HG02610 (cell line): Measurements from ENCODE around the gene PLEKHN1.
"Not testable (repeated sequence)": the region's sequence is repeated elsewhere in the genome, so short reads cannot be mapped to it uniquely, and the experiment has no call there.

Experiments
- ATAC-seq: cut with Tn5 transposase; IDR thresholded peaks from one replicate; pipeline ENCODE4 v1.9.1; 2021; ENCODE audit warnings: mild to moderate bottlenecking, moderate library complexity; ENCODE audit not compliant: unreplicated experiment

The PLEKHN1 gene

DNA sequence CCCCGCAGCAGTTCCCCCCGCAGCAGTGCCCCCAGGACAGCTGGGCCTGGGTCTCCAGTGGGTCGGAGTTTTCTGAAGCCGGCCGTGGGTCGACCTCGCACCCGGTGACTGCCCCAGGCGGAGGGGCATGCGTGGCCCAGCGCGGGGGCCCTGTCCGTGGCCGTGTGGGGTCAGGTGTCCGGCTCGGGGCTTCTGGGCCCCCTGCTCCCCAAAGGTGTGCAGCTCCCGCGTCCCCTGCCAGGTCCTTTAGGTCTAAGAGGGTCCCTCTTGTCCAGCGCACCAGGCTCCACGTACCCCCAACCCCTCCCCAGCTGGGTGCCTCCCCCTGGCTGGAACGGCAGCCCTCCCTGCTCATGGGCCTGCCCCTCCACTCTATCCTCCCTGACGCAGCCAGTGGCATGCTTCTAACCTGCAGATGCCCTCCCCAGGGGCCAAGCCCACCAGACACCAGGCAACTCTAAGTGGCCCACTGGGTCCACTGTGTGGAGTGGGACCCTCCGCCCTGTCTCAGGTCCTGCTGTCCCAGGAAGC, 39.6 kb downstream of the PLEKHN1 start:
- ATAC-seq, result no peak

- no peak for ATAC-seq
Observed at GRCh38 chr1:1006305-1007159, 40.2 kb downstream of the PLEKHN1 start.

DNA sequence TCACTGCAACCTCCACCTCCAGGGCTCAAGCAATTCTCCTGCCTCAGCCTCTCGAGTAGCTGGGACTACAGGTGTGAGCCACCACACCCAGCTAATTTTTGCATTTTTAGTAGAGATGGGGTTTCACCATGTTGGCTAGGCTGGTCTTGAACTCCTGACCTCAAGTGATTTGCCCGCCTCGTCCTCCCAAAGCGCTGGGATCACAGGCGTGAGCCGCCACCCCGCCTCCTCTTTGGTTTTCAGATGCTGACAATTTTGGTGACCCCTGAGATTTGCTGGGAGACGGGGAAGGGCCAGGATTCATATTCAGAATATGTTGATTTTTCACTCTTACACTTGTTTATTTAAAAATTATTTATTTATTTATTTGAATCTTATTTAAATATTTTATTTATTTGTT, 43.8 kb downstream of the PLEKHN1 start:
- ATAC-seq, result not testable (repeated sequence)

- ATAC-seq, result no peak
Observed at GRCh38 chr1:1011396-1011949, 45.2 kb downstream of the PLEKHN1 start.

GRCh38 chr1:1012736-1013104, 46.4 kb downstream of the PLEKHN1 start:
- ATAC-seq, result not testable (repeated sequence)

GRCh38 chr1:1013105-1013921, 47.0 kb downstream of the PLEKHN1 start, which contains the start of gene ISG15:
Gene ISG15 (plus strand): TSS chr1:1013497. CDS start chr1:1013574, 77 bp downstream.
- ATAC-seq, result peak; percentile 67

DNA sequence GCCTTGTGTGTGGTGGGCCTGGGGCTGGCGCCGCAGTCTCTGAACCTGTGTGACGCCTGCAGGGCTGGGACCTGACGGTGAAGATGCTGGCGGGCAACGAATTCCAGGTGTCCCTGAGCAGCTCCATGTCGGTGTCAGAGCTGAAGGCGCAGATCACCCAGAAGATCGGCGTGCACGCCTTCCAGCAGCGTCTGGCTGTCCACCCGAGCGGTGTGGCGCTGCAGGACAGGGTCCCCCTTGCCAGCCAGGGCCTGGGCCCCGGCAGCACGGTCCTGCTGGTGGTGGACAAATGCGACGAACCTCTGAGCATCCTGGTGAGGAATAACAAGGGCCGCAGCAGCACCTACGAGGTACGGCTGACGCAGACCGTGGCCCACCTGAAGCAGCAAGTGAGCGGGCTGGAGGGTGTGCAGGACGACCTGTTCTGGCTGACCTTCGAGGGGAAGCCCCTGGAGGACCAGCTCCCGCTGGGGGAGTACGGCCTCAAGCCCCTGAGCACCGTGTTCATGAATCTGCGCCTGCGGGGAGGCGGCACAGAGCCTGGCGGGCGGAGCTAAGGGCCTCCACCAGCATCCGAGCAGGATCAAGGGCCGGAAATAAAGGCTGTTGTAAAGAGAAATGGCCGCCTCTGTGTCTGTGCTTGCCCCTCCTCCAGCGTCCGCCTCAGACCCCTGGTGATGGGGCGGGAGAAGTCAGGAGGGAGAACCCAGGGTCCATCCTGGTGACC, 47.8 kb downstream of the PLEKHN1 start:
- no peak for ATAC-seq

DNA sequence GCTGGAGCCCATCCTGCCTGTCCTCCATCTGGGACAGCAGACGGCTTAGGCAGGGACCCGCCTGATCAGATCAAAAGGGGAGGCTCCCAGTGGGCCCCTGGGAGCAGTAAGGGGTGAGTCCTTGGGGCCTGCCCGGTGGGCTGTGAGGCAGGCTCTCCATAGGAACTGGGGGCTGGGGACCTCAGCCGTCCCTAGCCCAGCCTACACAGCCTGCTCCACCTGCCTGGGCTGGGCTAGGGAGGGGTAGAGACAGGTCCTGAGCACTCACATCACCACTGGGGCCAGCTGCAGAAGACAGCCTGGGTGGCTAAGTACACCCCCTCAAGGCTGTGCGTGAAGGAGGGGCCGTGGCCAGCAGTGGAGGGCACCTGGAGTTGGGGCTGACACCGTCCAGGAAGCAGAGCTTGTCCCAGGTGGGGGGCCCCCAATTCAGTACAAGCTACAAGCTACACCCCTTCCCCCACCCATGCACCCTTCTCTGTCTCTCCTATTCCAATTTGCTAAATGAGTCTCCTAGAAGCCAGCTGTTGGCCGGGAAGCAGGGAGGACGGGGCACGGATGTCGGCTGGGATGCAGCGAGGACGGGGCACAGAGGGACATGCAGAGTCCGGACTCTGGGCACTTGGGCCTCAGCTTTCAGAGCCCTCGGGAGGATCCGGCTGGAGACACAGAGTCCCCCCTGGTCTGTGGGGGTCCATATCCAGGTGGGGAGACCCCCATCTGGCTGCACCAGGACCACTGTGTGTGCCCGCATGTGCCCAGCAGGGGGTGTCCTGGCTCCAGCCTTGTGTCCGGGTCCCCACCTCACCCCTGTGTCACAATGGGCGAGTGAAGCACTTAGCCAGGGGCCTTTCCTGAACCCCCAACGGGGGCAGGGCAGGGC, 48.8 kb downstream of the PLEKHN1 start:
- ATAC-seq, result no peak

DNA sequence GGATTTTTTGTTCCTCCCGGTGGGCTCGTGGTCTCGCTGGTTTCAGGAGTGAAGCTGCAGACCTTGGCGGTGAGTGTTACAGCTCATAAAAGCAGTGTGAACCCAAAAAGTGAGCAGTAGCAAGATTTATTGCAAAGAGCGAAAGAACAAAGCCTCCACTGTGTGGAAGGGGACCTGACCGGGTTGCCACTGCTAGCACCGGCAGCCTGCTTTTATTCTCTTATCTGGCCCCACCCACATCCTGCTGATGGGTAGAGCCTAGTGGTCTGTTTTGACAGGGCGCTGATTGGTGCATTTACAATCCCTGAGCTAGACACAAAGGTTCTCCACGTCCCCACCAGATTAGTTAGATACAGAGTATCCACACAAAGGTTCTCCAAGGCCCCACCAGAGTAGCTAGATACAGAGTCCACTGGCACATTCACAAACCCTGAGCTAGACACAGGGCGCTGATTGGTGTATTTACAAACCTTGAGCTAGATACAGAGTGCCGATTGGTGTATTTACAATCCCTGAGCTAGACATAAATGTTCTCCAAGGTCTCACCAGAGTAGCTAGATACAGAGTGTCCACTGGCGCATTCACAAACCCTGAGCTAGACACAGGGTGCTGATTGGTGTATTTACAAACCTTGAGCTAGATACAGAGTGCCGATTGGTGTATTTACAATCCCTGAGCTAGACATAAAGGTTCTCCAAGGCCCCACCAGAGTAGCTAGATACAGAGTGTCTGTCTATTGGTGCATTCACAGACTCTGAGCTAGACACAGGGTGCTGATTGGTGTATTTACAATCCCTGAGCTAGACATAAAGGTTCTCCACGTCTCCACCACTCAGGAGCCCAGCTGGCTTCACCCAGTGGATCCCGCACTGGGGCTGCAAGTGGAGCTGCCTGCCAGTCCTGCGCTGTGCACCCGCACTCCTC, 51.4 kb downstream of the PLEKHN1 start:
- ATAC-seq, result not testable (repeated sequence)

- ATAC-seq, result not testable (repeated sequence)
Observed at GRCh38 chr1:1018321-1018685, 52.0 kb downstream of the PLEKHN1 start.

DNA sequence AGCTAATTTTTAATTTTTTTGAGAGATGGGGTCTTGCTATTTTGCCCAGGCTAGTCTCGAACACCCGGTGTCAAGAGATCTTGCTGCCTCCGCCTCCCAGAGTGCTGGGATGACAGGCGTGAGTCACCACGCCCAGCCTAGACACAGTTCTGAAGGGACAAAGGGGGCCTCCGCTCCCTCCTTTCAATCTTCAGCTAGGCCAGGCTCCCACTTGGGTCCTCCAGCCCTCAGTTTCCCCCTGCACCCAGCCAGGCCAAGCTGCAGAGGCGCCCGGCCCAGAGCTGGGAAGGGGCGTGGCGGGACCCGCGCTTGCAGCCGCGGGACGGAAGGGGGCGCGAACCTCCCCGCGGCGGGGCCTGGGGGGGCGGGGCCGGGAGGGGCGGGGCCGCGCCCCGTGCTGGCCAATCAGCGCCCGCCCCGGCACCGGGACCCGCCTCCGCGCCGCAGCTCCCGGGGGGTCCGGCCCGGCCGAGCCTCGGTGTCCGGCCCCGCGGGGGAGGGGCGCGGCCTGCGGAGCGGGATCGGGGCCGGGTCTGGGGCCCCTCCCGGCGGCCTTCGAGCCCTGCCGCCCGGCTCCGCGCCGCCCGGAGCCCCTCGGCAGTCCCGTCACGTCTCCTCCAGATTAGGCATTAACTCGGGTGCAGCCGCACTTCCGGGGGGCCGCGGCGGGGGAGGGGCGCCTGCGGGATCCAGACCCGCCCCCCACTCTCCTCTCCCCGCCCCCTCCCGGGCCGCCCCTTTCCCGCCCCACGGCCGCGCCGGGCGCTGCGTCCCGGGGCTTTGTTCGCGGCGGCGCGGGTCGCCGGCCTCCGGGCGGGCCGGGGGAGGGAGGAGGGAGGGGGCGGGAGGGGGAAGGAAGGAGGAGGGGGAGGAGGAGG, 53.1 kb downstream of the PLEKHN1 start:
- peak; percentile 60 for ATAC-seq

GRCh38 chr1:1020000-1020404, 53.7 kb downstream of the PLEKHN1 start, which contains the start of gene AGRN:
Gene AGRN (plus strand): TSS chr1:1020120. CDS start chr1:1020173, 53 bp downstream.
- peak; percentile 16 for ATAC-seq

DNA sequence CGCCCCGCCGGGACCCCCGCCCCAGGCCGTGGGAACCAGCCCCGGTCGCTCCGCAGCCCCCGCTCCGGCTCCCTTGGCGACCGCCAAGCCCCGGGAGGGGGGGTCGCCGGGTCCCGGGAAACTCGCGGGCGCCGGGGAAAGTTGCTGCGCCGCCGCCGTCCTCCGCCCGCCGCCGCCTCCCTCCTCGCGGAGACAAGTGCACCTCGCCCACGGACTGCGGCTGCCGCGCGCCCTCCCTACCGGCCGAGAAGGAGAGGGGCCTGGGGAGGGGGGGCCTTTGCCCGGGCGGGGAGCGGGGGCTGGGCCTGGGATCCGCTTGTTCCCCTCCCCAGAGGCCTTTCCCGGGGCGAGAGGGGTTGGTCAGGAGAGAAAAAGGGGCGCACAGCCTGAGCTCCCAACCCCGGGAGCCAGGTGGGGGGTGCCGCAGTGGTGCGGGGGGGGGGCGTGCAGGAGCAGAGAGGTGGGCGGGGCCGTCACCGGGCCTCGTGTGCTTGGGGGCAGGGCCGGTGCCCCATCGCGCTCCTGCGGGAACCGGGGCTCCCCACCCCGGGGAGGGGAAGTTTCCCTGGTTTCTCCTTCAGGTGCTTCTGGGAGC, 54.2 kb downstream of the PLEKHN1 start:
- ATAC-seq, result no peak

DNA sequence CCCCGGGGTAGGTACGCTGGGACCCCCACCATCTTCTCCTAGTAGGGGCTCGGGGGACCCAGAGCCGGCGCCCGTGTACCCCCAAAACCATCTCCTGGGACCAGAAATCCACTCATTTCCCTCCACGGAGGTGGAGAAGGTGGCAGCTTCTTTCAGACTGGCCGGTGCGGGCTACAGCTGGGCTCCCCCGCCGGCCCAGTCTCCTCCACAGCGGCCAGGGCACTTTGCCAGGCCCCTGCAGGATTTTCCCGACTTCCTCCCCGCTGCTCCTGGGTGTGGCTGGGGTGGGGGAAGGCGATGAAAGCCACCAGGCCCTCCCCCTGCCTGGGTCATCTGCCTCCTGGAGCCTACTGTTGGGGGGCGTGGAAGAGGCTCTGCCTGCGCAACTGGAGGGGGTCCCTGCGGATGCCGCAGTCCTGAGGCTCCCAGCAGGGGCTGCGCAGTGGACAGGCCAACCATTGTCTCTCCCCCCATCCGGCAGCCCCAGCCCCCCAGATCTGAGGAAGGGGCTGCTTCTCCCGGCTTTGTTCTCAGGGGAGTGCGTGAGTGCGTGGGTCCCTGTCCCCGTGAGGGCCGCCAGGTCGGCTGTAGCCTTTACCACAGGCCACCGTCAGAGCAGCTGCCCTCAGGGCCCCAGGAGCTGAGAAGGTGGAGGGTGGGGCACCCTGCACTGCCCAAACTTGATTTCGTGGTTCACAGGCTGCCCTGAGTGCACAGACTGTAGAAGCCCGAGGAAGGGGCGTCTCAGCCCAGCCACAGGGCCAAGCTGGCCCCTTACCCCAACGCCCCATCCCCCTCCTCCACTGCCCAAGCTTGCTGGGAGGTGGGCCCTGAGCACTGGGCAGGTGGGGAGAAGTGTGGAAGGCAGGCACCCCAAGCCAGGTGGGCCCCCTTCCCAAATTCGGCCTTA, 55.0 kb downstream of the PLEKHN1 start:
- no peak for ATAC-seq

DNA sequence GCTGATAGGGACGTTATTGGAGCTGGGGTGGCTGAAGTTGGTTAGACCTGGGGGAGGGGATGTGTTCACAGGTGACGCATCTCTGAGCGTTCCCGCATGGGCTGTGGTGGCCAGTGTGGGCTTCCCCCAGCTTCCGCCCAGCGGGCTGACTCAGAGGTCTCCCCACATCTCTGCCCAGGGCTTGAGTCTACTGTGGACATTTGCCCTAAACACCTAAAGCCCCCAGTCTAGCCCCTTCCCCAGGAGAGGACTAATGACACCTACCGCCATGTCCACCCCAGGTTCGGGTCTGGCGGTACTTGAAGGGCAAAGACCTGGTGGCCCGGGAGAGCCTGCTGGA, 55.6 kb downstream of the PLEKHN1 start:
- no peak for ATAC-seq

DNA sequence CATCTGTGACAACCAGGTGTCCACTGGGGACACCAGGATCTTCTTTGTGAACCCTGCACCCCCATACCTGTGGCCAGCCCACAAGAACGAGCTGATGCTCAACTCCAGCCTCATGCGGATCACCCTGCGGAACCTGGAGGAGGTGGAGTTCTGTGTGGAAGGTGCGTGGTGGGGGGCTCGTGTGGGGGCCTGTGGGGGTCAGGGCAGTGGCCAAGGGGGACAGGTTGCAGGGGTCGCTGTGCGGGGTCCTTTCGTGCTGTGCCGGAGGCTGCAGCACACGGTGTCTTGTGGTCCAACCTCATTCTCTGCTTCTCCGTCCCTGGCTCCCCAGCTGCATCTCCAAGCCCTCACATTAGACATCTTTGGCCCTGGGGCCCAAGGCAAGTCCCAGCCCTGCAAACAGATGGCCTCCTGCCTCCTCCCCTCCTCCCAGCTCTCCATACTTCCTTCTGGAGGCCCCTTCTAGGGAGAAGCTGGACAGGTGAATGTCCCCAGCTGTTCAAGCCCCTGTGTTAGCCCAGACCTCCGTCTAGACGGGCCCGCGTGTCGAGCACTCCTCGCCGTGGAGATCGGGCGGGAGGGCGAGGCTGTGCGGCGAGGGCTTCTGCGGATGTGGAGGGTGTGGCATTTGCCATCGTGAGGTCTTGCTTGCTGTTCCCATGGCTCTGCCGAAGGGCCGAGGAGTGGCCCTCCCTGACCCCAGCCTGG, 56.2 kb downstream of the PLEKHN1 start:
- ATAC-seq, result no peak
